Tibial nerve (tissue), 4 donors: ENCODE data around the gene ABHD17A. TPM values are rescaled to one million over a fixed set of nuclear protein-coding genes. Genes with fewer than 3 reads are reported as not detected.

Source experiments
- DNase-seq, 2 donors: peaks; one replicate each; pipeline ENCODE4 v3.0.0-alpha.2; 2019; ENCODE audit warnings: low spot score in 2 of 2
- H3K27ac ChIP-seq, 4 donors: fragments of 200-600 bp; sonication (generic) in 3 of 4; one replicate each; pipeline ENCODE4 v1.5.1; 2017 to 2019; ENCODE audit warnings: mild to moderate bottlenecking in 1 of 4
- H3K27me3 ChIP-seq, 2 donors: fragments of 200-600 bp; sonication (generic) in 1 of 2; one replicate each; pipeline versions ENCODE4 v1.5.1 to v1.6.0; 2017 to 2019
- H3K36me3 ChIP-seq, 3 donors: fragments of 200-600 bp; sonication (generic); one replicate each; pipeline ENCODE4 v1.5.1; 2018 to 2019
- H3K4me1 ChIP-seq, 4 donors: fragments of 200-600 bp; sonication (generic) in 3 of 4; one replicate each; pipeline ENCODE4 v1.5.1; 2017 to 2019
- H3K4me3 ChIP-seq, 4 donors: fragments of 200-600 bp; sonication (generic) in 3 of 4; one replicate each; pipeline ENCODE4 v1.5.1; 2017 to 2019; ENCODE audit warnings: mild to moderate bottlenecking in 1 of 4, moderate library complexity in 1 of 4
- H3K9me3 ChIP-seq, 4 donors: fragments of 200-600 bp; sonication (generic) in 3 of 4; one replicate each; pipeline ENCODE4 v1.5.1; 2017 to 2019
- CTCF ChIP-seq, 5 experiments: fragments of 200-600 bp in 3 of 5; fragments of 450-650 bp in 2 of 5; sonication (generic) in 3 of 5; IDR thresholded peaks; one replicate each; pipeline ENCODE4 v1.5.1; 2016 to 2019; ENCODE audit warnings: antibody characterized with exemption in 5 of 5, mild to moderate bottlenecking in 3 of 5, moderate library complexity in 2 of 5
- EP300 ChIP-seq, 2 donors: sonication (generic); formaldehyde crosslinking; IDR thresholded peaks; one replicate each; pipeline ENCODE4 v1.6.1; 2017; ENCODE audit warnings: antibody characterized with exemption in 2 of 2, mild to moderate bottlenecking in 1 of 2
- POLR2A ChIP-seq, 2 donors: fragments of 450-650 bp; IDR thresholded peaks; one replicate each; pipeline ENCODE4 v1.6.1; 2017; ENCODE audit warnings: antibody characterized with exemption in 2 of 2, mild to moderate bottlenecking in 2 of 2, moderate library complexity in 2 of 2
- WGBS, 2 donors: methylation state at CpG; one replicate each; pipeline ENCODE4 v1.1.5; 2018; 5-methylcytosine and 5-hydroxymethylcytosine counted together
- total RNA-seq, 4 donors: library from RNA; depleted of rRNA; stranded (reverse); fragments of >200 nt; gene quantifications; one replicate each; pipeline ENCODE4 v1.1.0, GENCODE V29; 2016

The ABHD17A gene
- total RNA-seq, 4 donors from 2014 or later = 127 to 165 (median 132) TPM

DNA sequence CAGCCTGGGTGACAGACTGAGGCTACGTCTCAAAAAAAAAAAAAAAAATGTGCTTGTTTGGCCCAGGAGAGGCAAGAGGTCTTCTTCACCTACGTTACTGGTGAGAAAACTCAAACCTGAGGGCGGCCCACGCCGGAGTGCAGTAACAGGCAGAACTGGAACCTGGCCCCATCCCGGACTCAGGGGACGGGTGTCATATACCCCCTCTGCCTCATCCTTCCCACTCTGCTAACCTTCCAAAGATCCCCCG is 19.5 kb upstream of the ABHD17A start:
- peak overlapping the region in 3 of 4 donors; percentile 65 to 94 (median 92) for H3K27ac ChIP-seq
- 50% methylated on average over 8 of the region's 8 CpGs for WGBS, 2 donors

GRCh38 chr19:1902923-1903322 is 17.6 kb upstream of the ABHD17A start:
- TF ChIP-seq CTCF (IDR thresholded peaks at IDR 0.05) = no peak
- TF ChIP-seq EP300 (IDR thresholded peaks at IDR 0.05) = no peak
- TF ChIP-seq POLR2A (IDR thresholded peaks at IDR 0.05) = no peak
- DNase-seq = no peak
- peaks cover 0 to 38% (median 18%) of the 10 kb centered on the region in 4 donors for H3K4me1 ChIP-seq
- peak overlapping the region in 2 of 4 donors; percentile 54 to 60 for H3K27ac ChIP-seq
- 68 to 69% methylated on average over 6 of the region's 6 CpGs for WGBS, 2 donors
- H3K9me3 ChIP-seq = no peaks in the 10 kb centered on the region
- H3K4me3 ChIP-seq = no peak overlapping the region
- H3K36me3 ChIP-seq = no peaks in the 10 kb centered on the region
- H3K27me3 ChIP-seq = no peaks in the 10 kb centered on the region

More for the DNA sequence above, 19.5 kb upstream of the ABHD17A start:
- no peak for DNase-seq
- Histone ChIP-seq H3K36me3 (no peaks in the 10 kb centered on the region), H3K4me3 (peak overlapping the region in 1 of 4 donors; percentile 69), H3K9me3 (no peaks in the 10 kb centered on the region), H3K4me1 (peaks cover 0 to 50% (median 27%) of the 10 kb centered on the region in 4 donors), H3K27me3 (no peaks in the 10 kb centered on the region)
- TF ChIP-seq POLR2A (IDR thresholded peaks at IDR 0.05) (no peak), CTCF (IDR thresholded peaks at IDR 0.05) (no peak), EP300 (IDR thresholded peaks at IDR 0.05) (no peak)

DNA sequence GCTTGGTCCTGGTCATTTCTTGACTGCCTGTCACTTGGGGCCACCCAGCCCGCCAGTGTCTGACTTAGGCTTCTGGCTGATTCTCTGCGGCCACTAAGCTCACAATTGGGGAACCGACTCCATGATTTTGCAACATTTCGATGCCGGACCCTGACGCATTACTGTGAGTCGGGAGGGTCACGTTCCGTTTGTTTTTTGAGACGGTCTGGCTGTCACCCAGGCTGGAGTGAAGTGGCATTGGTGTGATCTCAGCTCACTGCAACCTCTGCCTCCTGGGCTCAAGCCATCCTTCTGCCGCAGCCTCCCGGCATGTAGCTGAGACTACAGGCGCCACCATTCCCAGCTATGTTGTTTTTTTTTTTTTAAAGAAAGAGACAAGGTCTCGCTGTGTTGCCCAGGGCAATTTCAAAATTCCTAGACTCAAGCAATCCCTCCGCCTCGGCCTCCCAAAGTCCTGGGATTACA is 16.7 kb upstream of the ABHD17A start:
- Histone ChIP-seq H3K36me3 (no peaks in the 10 kb centered on the region), H3K4me1 (peaks cover 0 to 38% (median 14%) of the 10 kb centered on the region in 4 donors), H3K27me3 (no peaks in the 10 kb centered on the region), H3K4me3 (no peak overlapping the region), H3K9me3 (no peaks in the 10 kb centered on the region), H3K27ac (peak overlapping the region in 3 of 4 donors; percentile 59 to 74 (median 66))
- peak in 1 of 2 donors; percentile 33 for TF ChIP-seq EP300 (IDR thresholded peaks at IDR 0.05)
- TF ChIP-seq POLR2A (IDR thresholded peaks at IDR 0.05) = no peak
- WGBS, 2 donors = 71 to 87% methylated on average over 16 of the region's 16 CpGs
- DNase-seq = peak; percentile 38 to 46

GRCh38 chr19:1896508-1896907 is 11.2 kb upstream of the ABHD17A start:
- H3K9me3 ChIP-seq = no peaks in the 10 kb centered on the region
- H3K27ac ChIP-seq = peak overlapping the region in 3 of 4 donors; percentile 64 to 88 (median 70)
- H3K36me3 ChIP-seq = no peaks in the 10 kb centered on the region
- TF ChIP-seq POLR2A (IDR thresholded peaks at IDR 0.05) (no peak), CTCF (IDR thresholded peaks at IDR 0.05) (no peak), EP300 (IDR thresholded peaks at IDR 0.05) (no peak)
- WGBS, 2 donors = 77 to 84% methylated on average over 13 of the region's 13 CpGs
- no peaks in the 10 kb centered on the region for H3K27me3 ChIP-seq
- H3K4me3 ChIP-seq = no peak overlapping the region
- DNase-seq = no peak
- H3K4me1 ChIP-seq = peaks cover 0 to 20% (median 9%) of the 10 kb centered on the region in 4 donors

- H3K27ac ChIP-seq = no peak overlapping the region
- H3K27me3 ChIP-seq = no peaks in the 10 kb centered on the region
- no peak for DNase-seq
- TF ChIP-seq CTCF (IDR thresholded peaks at IDR 0.05) = no peak
- no peak for TF ChIP-seq EP300 (IDR thresholded peaks at IDR 0.05)
- TF ChIP-seq POLR2A (IDR thresholded peaks at IDR 0.05) = no peak
- 84 to 87% methylated on average over 17 of the region's 17 CpGs for WGBS, 2 donors
- H3K9me3 ChIP-seq = no peaks in the 10 kb centered on the region
- no peaks in the 10 kb centered on the region for H3K36me3 ChIP-seq
- H3K4me1 ChIP-seq = peaks cover 0 to 20% (median 9%) of the 10 kb centered on the region in 4 donors
- H3K4me3 ChIP-seq = no peak overlapping the region
Observed at GRCh38 chr19:1893791-1894190, 8.5 kb upstream of the ABHD17A start.

- no peak for DNase-seq
- H3K36me3 ChIP-seq = no peaks in the 10 kb centered on the region
- H3K27ac ChIP-seq = no peak overlapping the region
- WGBS, 2 donors = 90 to 100% methylated on average over 1 of the region's 1 CpG
- no peaks in the 10 kb centered on the region for H3K27me3 ChIP-seq
- H3K9me3 ChIP-seq = no peaks in the 10 kb centered on the region
- H3K4me1 ChIP-seq = peaks cover 0 to 13% (median 0%) of the 10 kb centered on the region in 4 donors
- no peak overlapping the region for H3K4me3 ChIP-seq
- TF ChIP-seq EP300 (IDR thresholded peaks at IDR 0.05) (no peak), CTCF (IDR thresholded peaks at IDR 0.05) (no peak), POLR2A (IDR thresholded peaks at IDR 0.05) (no peak)
Observed at GRCh38 chr19:1889907-1890306, 4.6 kb upstream of the ABHD17A start.
